ENCODE results near the gene SMARCC2. TPM values are rescaled to one million over a fixed set of nuclear protein-coding genes. Genes with fewer than 3 reads are reported as not detected.

SMARCC2 gene
- total RNA-seq, 8 experiments from 2014 or later = 18.1 to 110 (median 77.9) TPM

DNA sequence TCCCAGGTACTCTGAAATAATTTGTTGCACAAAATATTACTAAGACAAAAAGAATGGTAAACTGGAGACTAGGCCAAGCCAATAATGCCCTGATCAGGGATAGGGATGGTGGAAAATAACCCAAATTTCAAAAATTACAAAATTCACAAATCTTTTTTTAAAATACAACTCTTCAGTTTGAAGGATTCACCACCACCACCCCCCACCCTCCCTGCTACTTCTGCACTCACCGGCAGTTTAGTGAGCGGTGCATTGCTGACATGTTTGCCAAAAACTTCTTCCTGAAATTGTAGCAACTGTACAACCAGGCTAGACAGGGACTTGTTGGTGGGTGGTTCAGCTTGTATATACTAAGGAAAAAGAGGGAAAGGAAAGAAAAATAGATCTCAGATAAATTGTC is 2.3 kb downstream of the SMARCC2 start:
- 85 to 100% (median 100%) methylated on average over 1 to 2 of the region's 2 CpGs; no CpG with 5 or more reads in 7 of the 10 experiments for WGBS, 10 experiments
- no peak overlapping the region for H3K27ac ChIP-seq
- H3K4me3 ChIP-seq = no peak overlapping the region
- H3K4me1 ChIP-seq (replicated peaks in 1 of 2) = peaks cover 4 to 8% of the 10 kb centered on the region in 2 donors
- ATAC-seq (replicated peaks in 6 of 8) = no peak
- in situ Hi-C loops (cut with MboI; ENCODE audit: low pct_unique_long_range_greater_than_20kb in 2 of 9, low sequenced_read_pairs in 9 of 9, unreplicated experiment in 9 of 9) = no loop called here

DNA sequence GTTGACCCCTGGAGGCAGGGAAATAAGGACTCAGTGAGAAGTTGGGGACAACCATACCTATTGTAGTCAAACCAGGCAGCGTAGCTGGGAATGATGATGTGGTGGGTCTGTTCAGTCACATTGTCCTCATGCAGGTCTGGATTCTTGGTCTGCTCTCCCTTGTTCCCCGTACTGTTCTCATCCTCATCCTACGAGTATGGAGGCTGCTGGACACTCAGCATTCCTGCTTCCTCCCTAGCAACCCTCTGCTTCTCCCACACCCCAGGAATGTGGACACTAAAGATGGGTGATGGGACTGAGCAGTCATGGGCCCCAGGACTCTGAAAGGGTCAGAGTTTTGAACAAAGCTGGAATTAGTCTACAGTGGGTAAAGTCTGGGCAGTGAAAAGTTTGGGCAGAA is 10.9 kb downstream of the SMARCC2 start:
- in situ Hi-C loops (cut with MboI; ENCODE audit: low pct_unique_long_range_greater_than_20kb in 2 of 9, low sequenced_read_pairs in 9 of 9, unreplicated experiment in 9 of 9) = no loop called here
- peak in 3 of 8 experiments; percentile 13 to 89 (median 28) for ATAC-seq (replicated peaks in 6 of 8)
- WGBS, 10 experiments = 67 to 100% (median 80%) methylated on average over 1 to 3 of the region's 3 CpGs; no CpG with 5 or more reads in 5 of the 10 experiments
- Histone ChIP-seq H3K4me1 (replicated peaks in 1 of 2) (no peaks in the 10 kb centered on the region), H3K27ac (no peak overlapping the region), H3K4me3 (no peak overlapping the region)

DNA sequence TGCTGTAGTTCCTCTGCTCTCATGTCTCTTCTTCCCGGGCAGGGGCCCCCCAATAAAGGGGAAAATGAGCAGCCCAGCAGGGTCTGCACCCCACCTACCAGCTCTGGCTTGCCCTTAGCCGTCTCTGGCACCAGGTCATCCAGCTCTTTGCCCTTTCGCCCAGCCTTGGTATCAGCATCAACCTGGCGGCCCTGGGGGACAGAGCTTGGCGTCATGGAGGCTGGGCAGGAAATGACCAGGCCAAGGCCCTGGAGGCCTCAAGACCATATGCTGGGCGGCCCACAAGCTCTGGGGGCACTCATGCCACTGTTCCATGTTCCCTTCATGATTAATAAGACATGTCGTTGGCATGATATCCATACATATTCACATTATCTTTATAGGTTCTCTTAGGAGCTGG is 16.4 kb downstream of the SMARCC2 start:
- Histone ChIP-seq H3K4me1 (replicated peaks in 1 of 2) (no peaks in the 10 kb centered on the region), H3K27ac (no peak overlapping the region), H3K4me3 (no peak overlapping the region)
- 86 to 100% (median 93%) methylated on average over 1 to 4 of the region's 7 CpGs; no CpG with 5 or more reads in 4 of the 10 experiments for WGBS, 10 experiments
- no peak for ATAC-seq (replicated peaks in 6 of 8)
- in situ Hi-C loops (cut with MboI; ENCODE audit: low pct_unique_long_range_greater_than_20kb in 2 of 9, low sequenced_read_pairs in 9 of 9, unreplicated experiment in 9 of 9) = loop anchor here in 1 of 9 experiments (25.0 kb wide), 1 partner anchor 89 kb away; the partner anchor contains the start of genes ANKRD52 and COQ10A

DNA sequence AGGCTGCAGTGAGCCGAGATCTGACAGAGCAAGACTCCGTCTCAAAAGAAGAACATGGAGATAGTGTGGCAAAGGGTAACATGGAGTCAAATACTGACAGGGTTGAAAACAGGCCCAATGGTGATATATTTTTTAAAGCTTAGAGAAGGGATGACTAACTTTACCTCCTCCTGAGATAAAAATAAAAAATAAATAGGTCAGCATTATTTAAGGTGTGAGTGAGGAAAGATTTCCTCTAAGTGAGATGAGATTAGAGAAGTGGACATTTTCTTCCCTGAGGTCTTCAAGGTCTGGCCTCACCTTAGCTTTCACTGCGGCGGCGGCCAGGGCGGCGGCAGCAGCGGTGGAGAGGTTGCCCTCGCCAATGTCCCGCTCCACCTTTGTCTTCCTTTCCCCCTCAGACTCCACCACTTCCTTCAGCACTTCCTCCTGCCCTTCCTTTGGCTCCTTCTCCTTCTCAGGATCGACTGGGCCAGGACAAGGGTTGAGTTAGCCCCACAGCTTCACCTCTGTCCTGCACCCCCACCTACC is 20.0 kb downstream of the SMARCC2 start:
- in situ Hi-C loops (cut with MboI; ENCODE audit: low pct_unique_long_range_greater_than_20kb in 2 of 9, low sequenced_read_pairs in 9 of 9, unreplicated experiment in 9 of 9) = loop anchor here in 1 of 9 experiments (25.0 kb wide), 1 partner anchor 93 kb away; the partner anchor contains the start of genes ANKRD52 and COQ10A
- no peaks in the 10 kb centered on the region for H3K4me1 ChIP-seq (replicated peaks in 1 of 2)
- WGBS, 10 experiments = 40 to 100% (median 95%) methylated on average over 1 to 11 of the region's 11 CpGs; no CpG with 5 or more reads in 2 of the 10 experiments
- H3K4me3 ChIP-seq = no peak overlapping the region
- H3K27ac ChIP-seq = no peak overlapping the region
- no peak for ATAC-seq (replicated peaks in 6 of 8)

DNA sequence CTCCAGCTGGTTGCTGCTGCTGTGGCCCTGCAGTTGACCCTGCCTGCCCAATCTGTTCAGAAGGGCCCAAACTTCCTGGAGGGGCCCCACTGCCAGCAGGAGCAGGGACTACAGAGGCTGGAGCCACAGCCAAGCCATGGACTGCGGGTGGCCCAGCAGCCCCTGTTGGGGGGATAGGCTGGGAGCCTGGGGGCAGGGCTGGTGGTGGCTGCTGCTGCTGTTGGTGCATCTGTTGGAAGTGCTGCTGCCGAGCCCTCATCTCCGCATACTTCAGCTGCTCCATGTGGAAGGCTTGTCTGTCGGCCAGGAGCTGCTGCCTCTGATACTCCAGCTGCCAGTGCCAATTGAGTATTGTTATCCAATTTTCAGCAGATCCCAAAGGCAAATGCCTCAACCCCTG is 23.9 kb downstream of the SMARCC2 start:
- WGBS, 10 experiments = 43 to 100% (median 88%) methylated on average over 1 to 4 of the region's 4 CpGs; no CpG with 5 or more reads in 6 of the 10 experiments
- H3K4me1 ChIP-seq (replicated peaks in 1 of 2) = peaks cover 4 to 5% of the 10 kb centered on the region in 2 donors
- ATAC-seq (replicated peaks in 6 of 8) = peak in 2 of 8 experiments; percentile 5 to 16
- H3K27ac ChIP-seq = no peak overlapping the region
- H3K4me3 ChIP-seq = no peak overlapping the region
- in situ Hi-C loops (cut with MboI; ENCODE audit: low pct_unique_long_range_greater_than_20kb in 2 of 9, low sequenced_read_pairs in 9 of 9, unreplicated experiment in 9 of 9) = loop anchor here in 1 of 9 experiments (25.0 kb wide), 1 partner anchor 97 kb away; the partner anchor contains the start of genes ANKRD52 and COQ10A

DNA sequence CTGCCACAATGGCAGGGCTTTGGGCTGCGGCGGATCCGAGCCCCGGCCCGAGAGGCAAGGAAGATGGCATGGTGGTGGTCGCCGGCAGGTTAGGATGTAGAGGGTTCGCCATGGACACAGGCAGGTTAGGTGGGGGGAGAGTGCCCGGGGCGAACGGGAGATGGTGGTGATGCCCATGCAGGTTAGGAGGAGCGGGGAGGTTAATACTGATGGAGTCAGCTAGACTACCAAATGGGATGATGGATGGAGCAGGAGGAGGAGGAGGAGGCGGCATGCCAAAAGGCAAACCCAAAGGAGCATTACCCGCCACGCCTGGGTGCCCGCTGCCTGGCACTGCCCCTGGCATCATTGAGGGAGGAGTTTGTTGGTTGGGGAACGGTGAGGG is 24.9 kb downstream of the SMARCC2 start:
- Histone ChIP-seq H3K27ac (no peak overlapping the region), H3K4me1 (replicated peaks in 1 of 2) (peaks cover 14 to 15% of the 10 kb centered on the region in 2 donors), H3K4me3 (no peak overlapping the region)
- in situ Hi-C loops (cut with MboI; ENCODE audit: low pct_unique_long_range_greater_than_20kb in 2 of 9, low sequenced_read_pairs in 9 of 9, unreplicated experiment in 9 of 9) = loop anchor here in 1 of 9 experiments (25.0 kb wide), 1 partner anchor 98 kb away; the partner anchor contains the start of genes ANKRD52 and COQ10A
- ATAC-seq (replicated peaks in 6 of 8) = peak in 2 of 8 experiments; percentile 4 to 13
- 50 to 96% (median 93%) methylated on average over 1 to 9 of the region's 17 CpGs; no CpG with 5 or more reads in 3 of the 10 experiments for WGBS, 10 experiments

DNA sequence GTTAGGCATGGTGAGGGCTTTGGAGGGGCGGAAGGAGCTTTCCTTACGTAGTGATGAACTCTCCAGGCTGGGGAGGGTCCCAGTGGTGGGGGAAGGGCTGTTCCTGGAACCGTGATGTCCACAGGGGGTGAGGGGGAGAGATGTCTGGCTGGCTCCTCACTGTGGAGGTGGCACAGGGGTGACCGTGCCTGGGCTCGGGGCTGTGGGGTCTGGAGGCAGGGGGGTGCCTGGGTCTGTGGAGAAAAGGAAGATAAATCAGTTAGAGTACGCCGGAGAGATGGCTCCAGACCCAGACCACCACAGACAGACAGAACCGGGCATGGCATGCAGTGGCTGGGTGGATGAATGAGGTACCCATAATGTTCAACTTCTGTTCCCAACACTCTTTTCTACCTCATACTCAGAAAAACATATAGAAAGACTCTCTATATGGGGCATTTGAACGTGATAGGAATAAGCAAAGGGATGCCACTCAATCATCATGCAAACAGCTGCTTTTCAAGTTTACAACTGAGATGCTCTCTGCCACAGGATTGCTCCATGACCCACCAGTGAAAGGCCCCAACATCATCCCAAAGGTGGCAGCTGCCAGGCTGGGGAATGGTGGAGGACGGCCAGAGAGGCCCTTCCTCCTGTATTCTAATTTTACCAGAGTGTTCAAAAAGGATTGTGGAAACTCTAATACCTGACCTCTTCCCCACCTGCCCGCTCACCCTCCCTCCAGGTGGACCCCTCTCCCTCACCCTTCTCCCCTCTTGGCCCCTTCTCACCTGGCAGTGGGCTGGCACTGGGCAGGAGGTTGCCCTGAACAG is 25.5 kb downstream of the SMARCC2 start:
- Histone ChIP-seq H3K4me3 (no peak overlapping the region), H3K27ac (no peak overlapping the region), H3K4me1 (replicated peaks in 1 of 2) (peaks cover 14 to 16% of the 10 kb centered on the region in 2 donors)
- peak in 7 of 8 experiments; percentile 1 to 14 (median 9) for ATAC-seq (replicated peaks in 6 of 8)
- whole genome bisulfite sequencing, 10 experiments = 17 to 100% (median 74%) methylated on average over 1 to 3 of the region's 11 CpGs; no CpG with 5 or more reads in 6 of the 10 experiments
- in situ Hi-C loops (cut with MboI; ENCODE audit: low pct_unique_long_range_greater_than_20kb in 2 of 9, low sequenced_read_pairs in 9 of 9, unreplicated experiment in 9 of 9) = loop anchor here in 1 of 9 experiments (25.0 kb wide), 1 partner anchor 99 kb away; the partner anchor contains the start of genes ANKRD52 and COQ10A

DNA sequence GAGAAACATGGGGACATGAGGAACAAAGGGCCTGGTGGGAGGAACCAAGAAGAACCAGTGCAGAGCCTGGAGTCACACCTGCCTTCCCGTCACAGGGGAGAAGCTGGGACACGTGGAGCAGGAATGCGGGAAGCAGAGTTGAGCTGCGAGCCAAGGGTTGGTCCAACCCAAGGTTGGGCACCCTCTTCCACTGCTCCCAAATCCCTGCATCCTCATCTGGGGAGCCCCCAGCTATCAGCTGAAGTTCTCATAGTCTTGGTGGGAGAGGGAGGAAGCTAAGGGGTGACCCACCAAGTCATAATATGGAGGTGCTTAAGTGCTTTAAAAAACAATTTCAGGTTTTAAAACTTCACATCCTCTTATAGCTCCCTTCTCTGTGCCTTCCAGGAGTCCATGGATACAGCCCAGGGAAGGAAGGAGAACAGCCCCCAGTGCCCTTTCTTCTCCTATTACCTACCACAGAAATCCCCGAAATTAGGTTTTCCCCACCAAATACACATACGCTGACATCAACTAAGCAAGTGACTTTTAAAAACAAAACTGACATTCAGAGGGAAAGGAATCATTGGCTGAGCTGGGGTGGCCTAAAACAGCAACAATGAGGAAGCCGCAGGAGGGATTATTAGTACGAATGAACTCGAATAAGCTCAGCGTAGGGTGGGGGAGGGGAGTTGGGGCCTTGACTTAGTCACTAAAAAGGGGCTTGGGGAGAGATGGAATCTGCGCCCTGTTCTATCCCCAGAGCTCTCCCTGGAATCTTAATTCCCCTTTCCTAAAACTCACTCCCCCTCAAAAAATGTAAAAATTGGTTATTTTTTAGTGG is 26.6 kb downstream of the SMARCC2 start:
- in situ Hi-C loops (cut with MboI; ENCODE audit: low pct_unique_long_range_greater_than_20kb in 2 of 9, low sequenced_read_pairs in 9 of 9, unreplicated experiment in 9 of 9) = loop anchor here in 1 of 9 experiments (25.0 kb wide), 1 partner anchor 100 kb away; the partner anchor contains the start of genes ANKRD52 and COQ10A
- no peak overlapping the region for H3K4me3 ChIP-seq
- peaks cover 14 to 16% of the 10 kb centered on the region in 2 donors for H3K4me1 ChIP-seq (replicated peaks in 1 of 2)
- 51 to 100% (median 84%) methylated on average over 1 to 11 of the region's 11 CpGs for WGBS, 10 experiments
- no peak overlapping the region for H3K27ac ChIP-seq
- ATAC-seq (replicated peaks in 6 of 8) = no peak

DNA sequence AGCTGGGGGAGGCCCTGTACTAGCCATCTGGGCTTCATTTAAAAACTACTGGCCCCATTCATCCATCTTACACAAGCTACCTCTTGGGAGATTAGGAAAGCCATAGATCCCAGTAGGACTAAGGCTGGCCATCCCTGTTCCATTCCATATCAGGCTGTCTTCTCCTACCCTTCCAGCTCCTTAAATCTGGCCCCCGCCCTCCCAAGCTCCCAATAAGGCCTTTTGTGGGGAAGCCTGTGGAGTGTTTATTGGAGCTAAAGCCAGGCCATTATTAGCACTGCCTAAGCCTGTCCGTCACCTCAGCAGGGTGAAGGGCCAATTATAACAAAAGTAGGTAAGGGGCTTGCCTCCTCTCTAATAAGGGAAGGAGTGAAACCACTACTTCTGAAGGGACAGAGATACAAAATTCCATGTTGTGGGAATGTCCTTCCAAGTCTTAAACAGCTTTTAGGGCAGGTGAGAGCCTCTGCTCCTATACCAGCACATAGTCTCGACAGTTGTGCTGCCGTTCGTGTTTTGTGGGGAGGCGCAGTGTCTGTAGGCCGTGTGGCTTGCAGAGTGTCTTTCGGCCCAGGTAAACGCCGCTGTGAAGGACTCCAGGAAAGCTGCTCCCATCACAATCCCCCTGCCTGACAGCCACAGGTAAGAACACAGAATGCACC is 27.5 kb downstream of the SMARCC2 start:
- Histone ChIP-seq H3K27ac (no peak overlapping the region), H3K4me3 (no peak overlapping the region), H3K4me1 (replicated peaks in 1 of 2) (peaks cover 19% of the 10 kb centered on the region in 2 donors)
- in situ Hi-C loops (cut with MboI; ENCODE audit: low pct_unique_long_range_greater_than_20kb in 2 of 9, low sequenced_read_pairs in 9 of 9, unreplicated experiment in 9 of 9) = loop anchor here in 1 of 9 experiments (25.0 kb wide), 1 partner anchor 100 kb away; the partner anchor contains the start of genes ANKRD52 and COQ10A
- 44 to 100% (median 92%) methylated on average over 1 to 9 of the region's 10 CpGs; no CpG with 5 or more reads in 1 of the 10 experiments for WGBS, 10 experiments
- no peak for ATAC-seq (replicated peaks in 6 of 8)

DNA sequence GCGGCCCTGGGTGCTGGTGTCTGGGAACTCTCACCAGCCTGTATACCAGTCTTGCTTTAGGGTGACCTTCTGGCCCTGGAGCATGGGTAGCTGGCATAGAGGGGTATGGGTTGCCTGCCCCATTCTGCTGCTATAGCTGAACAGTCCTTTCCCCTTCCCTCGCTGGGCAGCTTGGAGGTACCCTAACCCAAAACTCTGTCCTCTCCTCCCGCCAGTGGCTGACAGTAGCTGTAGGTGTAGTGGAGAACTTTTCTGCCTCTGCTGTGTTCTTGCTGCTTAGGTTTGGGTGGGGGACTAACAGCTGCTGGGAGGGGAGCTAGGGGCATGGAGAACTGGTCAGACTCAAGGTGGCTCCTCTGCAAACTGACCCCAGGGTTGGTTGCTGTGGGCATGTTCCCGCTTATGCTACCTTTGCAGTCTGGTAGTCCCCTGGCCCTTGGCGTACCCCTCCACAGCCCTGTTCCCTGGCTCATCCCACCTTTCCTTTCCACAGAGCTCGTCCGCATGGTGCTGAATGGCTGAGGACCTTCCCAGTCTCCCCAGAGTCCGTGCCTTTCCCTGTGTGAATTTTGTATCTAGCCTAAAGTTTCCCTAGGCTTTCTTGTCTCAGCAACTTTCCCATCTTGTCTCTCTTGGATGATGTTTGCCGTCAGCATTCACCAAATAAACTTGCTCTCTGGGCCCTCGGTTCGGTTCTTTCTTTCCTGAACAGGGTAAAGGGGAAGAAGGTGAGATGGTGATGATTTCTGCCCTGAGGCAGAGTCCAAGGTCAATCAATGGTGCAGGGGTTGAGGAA is 28.2 kb downstream of the SMARCC2 start:
- Histone ChIP-seq H3K4me1 (replicated peaks in 1 of 2) (peaks cover 19 to 21% of the 10 kb centered on the region in 2 donors), H3K27ac (no peak overlapping the region), H3K4me3 (no peak overlapping the region)
- in situ Hi-C loops (cut with MboI; ENCODE audit: low pct_unique_long_range_greater_than_20kb in 2 of 9, low sequenced_read_pairs in 9 of 9, unreplicated experiment in 9 of 9) = loop anchor here in 1 of 9 experiments (25.0 kb wide), 1 partner anchor 101 kb away; the partner anchor contains the start of genes ANKRD52 and COQ10A
- 29 to 100% (median 87%) methylated on average over 1 to 7 of the region's 11 CpGs; no CpG with 5 or more reads in 4 of the 10 experiments for WGBS, 10 experiments
- no peak for ATAC-seq (replicated peaks in 6 of 8)

DNA sequence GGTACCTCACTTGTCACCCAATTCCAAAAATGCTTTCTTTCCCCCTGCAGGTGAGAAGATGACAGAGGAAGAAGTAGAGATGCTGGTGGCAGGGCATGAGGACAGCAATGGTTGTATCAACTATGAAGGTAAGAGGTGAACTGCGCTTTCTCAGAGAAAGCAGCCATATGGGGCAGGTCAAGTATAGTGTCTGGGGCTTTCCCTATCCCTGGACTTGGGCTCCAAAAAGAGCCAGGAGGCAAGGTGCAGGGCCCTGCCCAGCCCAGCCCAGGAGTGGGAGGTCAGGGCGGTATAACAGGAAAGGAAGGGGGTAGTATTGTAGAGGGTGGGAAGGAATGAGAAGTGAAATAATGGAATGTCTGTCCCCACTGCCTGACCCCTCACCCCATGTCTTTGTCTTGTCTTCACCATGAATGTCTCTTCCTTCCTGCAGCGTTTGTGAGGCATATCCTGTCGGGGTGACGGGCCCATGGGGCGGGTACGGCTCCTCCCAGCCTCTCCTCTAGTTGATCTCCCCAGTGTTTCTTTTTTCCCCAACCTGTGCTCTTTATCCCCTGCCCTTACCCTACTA is 29.0 kb downstream of the SMARCC2 start:
- Histone ChIP-seq H3K27ac (no peak overlapping the region), H3K4me3 (peak overlapping the region in 4 of 5 donors; percentile 63 to 89 (median 84)), H3K4me1 (replicated peaks in 1 of 2) (peaks cover 19 to 21% of the 10 kb centered on the region in 2 donors)
- WGBS, 10 experiments = 0 to 59% (median 45%) methylated on average over 1 to 7 of the region's 7 CpGs; no CpG with 5 or more reads in 4 of the 10 experiments
- ATAC-seq (replicated peaks in 6 of 8) = no peak
- in situ Hi-C loops (cut with MboI; ENCODE audit: low pct_unique_long_range_greater_than_20kb in 2 of 9, low sequenced_read_pairs in 9 of 9, unreplicated experiment in 9 of 9) = loop anchor here in 1 of 9 experiments (25.0 kb wide), 1 partner anchor 102 kb away; the partner anchor contains the start of genes ANKRD52 and COQ10A
